CD1c-positive myeloid dendritic cell (primary cell): ENCODE measurements around the gene ROPN1L.
"Not testable (repeated sequence)": the region's sequence is repeated elsewhere in the genome, so short reads cannot be mapped to it uniquely, and the experiment has no call there.

Experiments
- DNase-seq: peaks from one replicate; pipeline ENCODE4 v3.0.0-alpha.2; 2016; ENCODE audit errors: extremely low spot score

The ROPN1L gene

GRCh38 chr5:10441083-10441991 lies at the start of gene ROPN1L:
TSS of gene ROPN1L (plus strand) at chr5:10441879. CDS start at chr5:10442168, 289 bp downstream.
- DNase-seq = peak; percentile 94

- DNase-seq = not testable (repeated sequence)
Observed at GRCh38 chr5:10392567-10393328, 48.9 kb upstream of the ROPN1L start.

- DNase-seq = no peak
Observed at GRCh38 chr5:10393491-10393890, 48.2 kb upstream of the ROPN1L start.

- DNase-seq = no peak
Observed at GRCh38 chr5:10396552-10396951, 45.1 kb upstream of the ROPN1L start.

- DNase-seq = no peak
Observed at GRCh38 chr5:10399839-10400238, 41.8 kb upstream of the ROPN1L start.

GRCh38 chr5:10400411-10400810 lies 41.3 kb upstream of the ROPN1L start:
- DNase-seq = no peak

- DNase-seq = no peak
Observed at GRCh38 chr5:10400831-10401230, 40.8 kb upstream of the ROPN1L start.

- no peak for DNase-seq
Observed at GRCh38 chr5:10401498-10401897, 40.2 kb upstream of the ROPN1L start.

- no peak for DNase-seq
Observed at GRCh38 chr5:10403829-10404228, 37.9 kb upstream of the ROPN1L start.

- no peak for DNase-seq
Observed at GRCh38 chr5:10406651-10407050, 35.0 kb upstream of the ROPN1L start.

GRCh38 chr5:10409504-10409903 lies 32.2 kb upstream of the ROPN1L start:
- no peak for DNase-seq

- DNase-seq = no peak
Observed at GRCh38 chr5:10410662-10411061, 31.0 kb upstream of the ROPN1L start.

GRCh38 chr5:10411336-10411735 lies 30.3 kb upstream of the ROPN1L start:
- no peak for DNase-seq

- no peak for DNase-seq
Observed at GRCh38 chr5:10416868-10417267, 24.8 kb upstream of the ROPN1L start.

GRCh38 chr5:10418654-10419345 lies 22.9 kb upstream of the ROPN1L start:
- no peak for DNase-seq

GRCh38 chr5:10420468-10420867 lies 21.2 kb upstream of the ROPN1L start:
- no peak for DNase-seq

GRCh38 chr5:10420932-10421331 lies 20.7 kb upstream of the ROPN1L start:
- DNase-seq = peak; percentile 10

- peak; percentile 76 for DNase-seq
Observed at GRCh38 chr5:10421896-10422691, 19.6 kb upstream of the ROPN1L start.

GRCh38 chr5:10423022-10423421 lies 18.7 kb upstream of the ROPN1L start:
- peak; percentile 35 for DNase-seq

- peak; percentile 32 for DNase-seq
Observed at GRCh38 chr5:10424124-10424731, 17.5 kb upstream of the ROPN1L start.

GRCh38 chr5:10427201-10427600 lies 14.5 kb upstream of the ROPN1L start:
- no peak for DNase-seq
